Measurements from ENCODE around the gene LFNG.

DNA sequence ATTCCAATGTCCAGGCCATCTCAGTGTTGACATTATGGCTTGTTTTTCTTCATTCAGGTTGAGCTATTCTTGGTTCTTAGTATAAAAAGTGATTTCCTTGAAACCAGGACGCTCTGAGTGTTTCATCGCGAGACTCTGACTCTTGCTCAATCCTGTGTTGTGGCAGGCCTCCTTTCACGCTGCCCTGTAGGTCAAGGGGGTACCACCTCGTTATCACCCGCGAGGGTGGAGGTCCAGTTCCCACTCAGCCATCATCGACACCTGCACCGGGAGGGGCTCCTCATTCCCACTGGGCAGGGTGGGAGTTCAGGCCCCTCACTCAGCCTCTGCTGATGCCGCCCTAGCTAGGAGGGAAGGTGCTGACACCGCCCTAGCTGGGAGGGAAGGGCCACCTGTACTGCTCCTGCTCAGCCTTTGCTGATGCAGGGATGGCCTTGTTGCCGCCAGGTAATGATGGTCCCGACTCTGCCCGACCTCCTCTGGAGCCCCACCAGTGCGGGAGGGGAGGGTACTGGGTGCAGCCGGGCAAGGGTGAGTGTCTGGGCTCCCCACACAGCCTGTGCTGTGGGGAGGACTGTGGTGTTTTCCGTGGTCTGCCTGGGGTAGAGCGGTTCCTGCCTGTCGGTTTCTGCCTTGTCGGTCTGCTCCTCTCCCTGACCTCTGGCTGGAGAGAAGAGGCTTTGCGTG lies 55.6 kb downstream of the LFNG start:
- TF ChIP-seq, protein P1, sequence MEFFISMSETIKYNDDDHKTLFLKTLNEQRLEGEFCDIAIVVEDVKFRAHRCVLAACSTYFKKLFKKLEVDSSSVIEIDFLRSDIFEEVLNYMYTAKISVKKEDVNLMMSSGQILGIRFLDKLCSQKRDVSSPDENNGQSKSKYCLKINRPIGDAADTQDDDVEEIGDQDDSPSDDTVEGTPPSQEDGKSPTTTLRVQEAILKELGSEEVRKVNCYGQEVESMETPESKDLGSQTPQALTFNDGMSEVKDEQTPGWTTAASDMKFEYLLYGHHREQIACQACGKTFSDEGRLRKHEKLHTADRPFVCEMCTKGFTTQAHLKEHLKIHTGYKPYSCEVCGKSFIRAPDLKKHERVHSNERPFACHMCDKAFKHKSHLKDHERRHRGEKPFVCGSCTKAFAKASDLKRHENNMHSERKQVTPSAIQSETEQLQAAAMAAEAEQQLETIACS (CRISPR knock-in tag; IDR thresholded peaks at IDR 0.05), result no peak
- no peak for TF ChIP-seq EZH2 (conservative IDR thresholded peaks at IDR 0.05; ENCODE audit: low read depth, low read length)
- no peak for TF ChIP-seq IRX3 (CRISPR knock-in tag; IDR thresholded peaks at IDR 0.05; ENCODE audit: borderline replicate concordance, low read depth)
- TF ChIP-seq, protein P2, sequence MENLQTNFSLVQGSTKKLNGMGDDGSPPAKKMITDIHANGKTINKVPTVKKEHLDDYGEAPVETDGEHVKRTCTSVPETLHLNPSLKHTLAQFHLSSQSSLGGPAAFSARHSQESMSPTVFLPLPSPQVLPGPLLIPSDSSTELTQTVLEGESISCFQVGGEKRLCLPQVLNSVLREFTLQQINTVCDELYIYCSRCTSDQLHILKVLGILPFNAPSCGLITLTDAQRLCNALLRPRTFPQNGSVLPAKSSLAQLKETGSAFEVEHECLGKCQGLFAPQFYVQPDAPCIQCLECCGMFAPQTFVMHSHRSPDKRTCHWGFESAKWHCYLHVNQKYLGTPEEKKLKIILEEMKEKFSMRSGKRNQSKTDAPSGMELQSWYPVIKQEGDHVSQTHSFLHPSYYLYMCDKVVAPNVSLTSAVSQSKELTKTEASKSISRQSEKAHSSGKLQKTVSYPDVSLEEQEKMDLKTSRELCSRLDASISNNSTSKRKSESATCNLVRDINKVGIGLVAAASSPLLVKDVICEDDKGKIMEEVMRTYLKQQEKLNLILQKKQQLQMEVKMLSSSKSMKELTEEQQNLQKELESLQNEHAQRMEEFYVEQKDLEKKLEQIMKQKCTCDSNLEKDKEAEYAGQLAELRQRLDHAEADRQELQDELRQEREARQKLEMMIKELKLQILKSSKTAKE (CRISPR knock-in tag; IDR thresholded peaks at IDR 0.05; ENCODE audit: borderline replicate concordance), result no peak
- no peak for TF ChIP-seq ZFYVE20 (CRISPR knock-in tag; IDR thresholded peaks at IDR 0.05; ENCODE audit: borderline replicate concordance, low read depth)
- no peak for TF ChIP-seq GATA4 (IDR thresholded peaks at IDR 0.05; ENCODE audit: borderline replicate concordance, low read depth)
- no peak for TF ChIP-seq ZKSCAN1 (IDR thresholded peaks at IDR 0.05; ENCODE audit: low read length)
- TF ChIP-seq, protein P3, sequence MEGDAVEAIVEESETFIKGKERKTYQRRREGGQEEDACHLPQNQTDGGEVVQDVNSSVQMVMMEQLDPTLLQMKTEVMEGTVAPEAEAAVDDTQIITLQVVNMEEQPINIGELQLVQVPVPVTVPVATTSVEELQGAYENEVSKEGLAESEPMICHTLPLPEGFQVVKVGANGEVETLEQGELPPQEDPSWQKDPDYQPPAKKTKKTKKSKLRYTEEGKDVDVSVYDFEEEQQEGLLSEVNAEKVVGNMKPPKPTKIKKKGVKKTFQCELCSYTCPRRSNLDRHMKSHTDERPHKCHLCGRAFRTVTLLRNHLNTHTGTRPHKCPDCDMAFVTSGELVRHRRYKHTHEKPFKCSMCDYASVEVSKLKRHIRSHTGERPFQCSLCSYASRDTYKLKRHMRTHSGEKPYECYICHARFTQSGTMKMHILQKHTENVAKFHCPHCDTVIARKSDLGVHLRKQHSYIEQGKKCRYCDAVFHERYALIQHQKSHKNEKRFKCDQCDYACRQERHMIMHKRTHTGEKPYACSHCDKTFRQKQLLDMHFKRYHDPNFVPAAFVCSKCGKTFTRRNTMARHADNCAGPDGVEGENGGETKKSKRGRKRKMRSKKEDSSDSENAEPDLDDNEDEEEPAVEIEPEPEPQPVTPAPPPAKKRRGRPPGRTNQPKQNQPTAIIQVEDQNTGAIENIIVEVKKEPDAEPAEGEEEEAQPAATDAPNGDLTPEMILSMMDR (CRISPR knock-in tag; IDR thresholded peaks at IDR 0.05), result no peak
- TF ChIP-seq SCMH1 (CRISPR knock-in tag; IDR thresholded peaks at IDR 0.05; ENCODE audit: borderline replicate concordance), result no peak
- no peak for TF ChIP-seq ZNF747 (CRISPR knock-in tag; IDR thresholded peaks at IDR 0.05; ENCODE audit: borderline replicate concordance)
- TF ChIP-seq YY1 (IDR thresholded peaks at IDR 0.05; ENCODE audit: insufficient read depth, insufficient replicate concordance, low read depth, low read length), result no peak
- TF ChIP-seq ZNF431 (CRISPR knock-in tag; IDR thresholded peaks at IDR 0.05; ENCODE audit: borderline replicate concordance, low read depth), result no peak

Measured in HepG2 (cell line).